Activated CD4-positive, CD25-positive, alpha-beta regulatory T cell treated with anti-CD3 and anti-CD28 coated beads, Interleukin-2, amount 50 U/mL, for 72 hours (primary cell): Measurements from ENCODE around the gene PACRG.

ENCODE experiments used
- DNase-seq: peaks from one replicate; pipeline ENCODE4 v3.0.0; 2021

Gene PACRG

GRCh38 chr6:163151212-163151611, 423.4 kb downstream of the PACRG start:
- no peak for DNase-seq

- DNase-seq = no peak
Observed at GRCh38 chr6:163152701-163153100, 424.9 kb downstream of the PACRG start.

- DNase-seq = no peak
Observed at GRCh38 chr6:163159110-163159509, 431.3 kb downstream of the PACRG start.

- no peak for DNase-seq
Observed at GRCh38 chr6:163159689-163160088, 431.9 kb downstream of the PACRG start.

- DNase-seq = no peak
Observed at GRCh38 chr6:163162007-163162873, 434.5 kb downstream of the PACRG start.

- DNase-seq = no peak
Observed at GRCh38 chr6:163162874-163163213, 435.1 kb downstream of the PACRG start.

- DNase-seq = no peak
Observed at GRCh38 chr6:163164175-163164900, 436.6 kb downstream of the PACRG start.

GRCh38 chr6:163165155-163165910, 437.6 kb downstream of the PACRG start:
- DNase-seq = no peak

GRCh38 chr6:163165922-163166321, 438.1 kb downstream of the PACRG start:
- DNase-seq = no peak

- no peak for DNase-seq
Observed at GRCh38 chr6:163166507-163166906, 438.7 kb downstream of the PACRG start.

GRCh38 chr6:163169521-163169920, 441.7 kb downstream of the PACRG start:
- no peak for DNase-seq

GRCh38 chr6:163170294-163170883, 442.6 kb downstream of the PACRG start:
- peak; percentile 37 for DNase-seq

GRCh38 chr6:163173741-163174140, 446.0 kb downstream of the PACRG start:
- no peak for DNase-seq

GRCh38 chr6:163175301-163175700, 447.5 kb downstream of the PACRG start:
- no peak for DNase-seq

GRCh38 chr6:163176097-163176496, 448.3 kb downstream of the PACRG start:
- DNase-seq = no peak

- DNase-seq = no peak
Observed at GRCh38 chr6:163177007-163177406, 449.2 kb downstream of the PACRG start.

- DNase-seq = no peak
Observed at GRCh38 chr6:163177892-163178420, 450.2 kb downstream of the PACRG start.

GRCh38 chr6:163179061-163179460, 451.3 kb downstream of the PACRG start:
- no peak for DNase-seq

GRCh38 chr6:163179721-163180120, 451.9 kb downstream of the PACRG start:
- DNase-seq = no peak

GRCh38 chr6:163180874-163181541, 453.2 kb downstream of the PACRG start:
- no peak for DNase-seq

- no peak for DNase-seq
Observed at GRCh38 chr6:163181666-163182180, 453.9 kb downstream of the PACRG start.

GRCh38 chr6:163182696-163183095, 454.9 kb downstream of the PACRG start:
- DNase-seq = no peak
